Measurements from ENCODE around the gene TCERG1L.

DNA sequence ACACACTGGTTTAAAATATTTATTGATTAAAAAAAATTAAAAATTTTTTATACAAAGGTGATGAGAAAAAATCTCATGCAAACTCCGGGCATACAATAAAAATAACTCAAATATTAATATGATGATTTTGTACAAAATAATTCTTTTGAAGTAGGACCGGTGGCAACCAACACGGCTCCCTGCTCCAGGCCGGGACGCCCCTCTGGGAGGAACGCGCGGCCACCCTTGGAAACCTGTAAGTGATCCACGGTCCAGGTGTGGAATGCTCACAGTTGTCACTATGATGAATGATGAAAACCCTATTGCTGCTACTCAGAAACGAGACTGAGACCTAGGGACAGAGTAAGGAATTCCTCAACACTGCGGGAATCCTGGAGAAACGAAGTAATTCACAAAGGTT, 219.1 kb downstream of the TCERG1L start:
- TF ChIP-seq EZH2phosphoT487 (IDR thresholded peaks at IDR 0.05; ENCODE audit: insufficient read depth, low read depth) (no peak), EZH2 (IDR thresholded peaks at IDR 0.05; ENCODE audit: insufficient read depth, poor library complexity, severe bottlenecking) (no peak)
